Activated CD4-positive, alpha-beta T cell treated with anti-CD3 and anti-CD28 coated beads, Interleukin-2, Interleukin-6, amounts not matched to agents 100 ng/mL and 50 ng/mL, durations not matched to agents 16 hours and 8 hours (primary cell): ENCODE measurements around the gene FOXC1.

Experiments
- DNase-seq: peaks from one replicate; pipeline ENCODE4 v3.0.0-alpha.2; 2020

Gene FOXC1

DNA sequence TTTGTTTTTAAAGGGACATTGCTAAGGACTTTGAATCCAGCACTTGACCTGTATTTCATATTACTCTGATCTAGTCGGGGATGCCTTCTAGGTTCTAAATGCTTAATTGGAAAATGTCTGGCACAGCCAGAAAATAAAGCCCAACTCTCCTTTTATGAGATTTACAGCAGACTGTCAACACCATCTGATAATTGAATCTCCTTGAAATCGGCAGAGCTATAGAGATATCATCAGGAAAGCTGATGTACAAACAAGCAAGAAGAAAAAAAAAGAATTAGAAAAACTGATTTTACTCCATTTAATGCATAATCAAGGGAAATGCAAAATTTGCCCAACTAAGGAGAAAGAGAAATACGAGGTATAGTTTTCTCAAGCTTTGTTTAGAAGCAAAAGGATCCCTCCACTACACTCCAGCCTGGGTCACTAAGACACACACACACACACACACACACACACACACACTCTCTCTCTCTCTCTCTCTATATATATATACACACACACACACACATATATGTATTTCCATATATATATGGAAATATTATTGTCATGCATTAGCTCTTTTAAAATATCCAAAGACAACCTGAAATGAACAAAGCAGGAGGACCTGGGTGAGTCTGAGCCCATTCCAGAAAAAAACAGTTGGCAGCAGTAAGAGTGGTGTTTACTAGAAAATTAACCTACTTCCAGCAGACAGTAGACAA, 9.5 kb upstream of the FOXC1 start:
- no peak for DNase-seq

DNA sequence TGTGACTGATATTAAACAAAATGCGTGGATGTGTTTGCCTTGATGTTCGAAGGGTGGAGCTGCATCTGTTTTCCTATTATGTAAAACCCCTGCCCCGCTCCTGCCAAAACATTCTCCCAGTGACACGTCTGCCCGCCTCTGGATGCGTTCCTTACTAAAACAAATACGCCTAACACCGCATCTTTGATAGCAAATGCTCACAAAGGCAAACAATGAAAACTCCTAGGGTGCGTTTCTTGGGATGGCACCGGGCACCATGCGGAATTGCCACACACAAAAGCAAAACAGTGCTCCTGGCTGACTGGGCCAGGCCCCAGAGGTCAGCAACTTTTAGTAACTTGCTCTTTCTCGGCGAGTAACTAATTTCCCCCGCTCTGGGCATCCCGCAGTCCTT, 9.0 kb upstream of the FOXC1 start:
- DNase-seq, result no peak

- DNase-seq, result no peak
Observed at GRCh38 chr6:1601158-1602048, 8.3 kb upstream of the FOXC1 start.

DNA sequence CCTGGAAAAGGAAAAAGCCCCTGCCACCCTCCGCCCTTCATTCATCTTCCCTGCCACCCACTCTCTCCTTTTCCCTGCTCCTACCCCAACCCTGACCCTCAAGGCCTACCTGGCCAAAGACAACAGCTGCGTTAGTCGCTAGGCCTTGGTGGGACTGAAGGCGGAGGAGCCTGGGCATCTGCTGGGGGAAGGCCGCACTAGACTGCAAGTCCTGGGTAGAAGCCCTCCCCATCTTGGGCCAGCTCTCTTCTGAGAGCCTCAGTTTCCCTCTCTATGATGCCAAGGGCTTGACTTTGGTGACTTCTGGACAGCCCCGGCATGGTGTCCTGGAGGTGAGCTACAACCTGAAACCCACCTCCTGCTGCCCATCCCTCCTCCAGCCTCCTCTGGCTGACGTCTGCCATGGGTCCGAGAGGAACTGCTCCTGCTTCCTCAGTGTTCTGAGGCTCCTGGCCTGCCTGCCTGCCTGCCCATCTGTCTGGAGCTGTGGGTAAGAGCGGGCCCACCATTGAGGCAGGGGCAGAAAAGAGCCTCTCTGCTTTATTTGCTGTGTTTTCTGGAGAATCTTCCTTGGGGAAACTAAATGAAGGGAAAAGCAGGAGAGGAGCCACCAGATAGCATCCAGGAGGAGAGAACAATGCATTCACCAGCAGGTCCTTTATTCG, 7.5 kb upstream of the FOXC1 start:
- DNase-seq, result no peak

DNA sequence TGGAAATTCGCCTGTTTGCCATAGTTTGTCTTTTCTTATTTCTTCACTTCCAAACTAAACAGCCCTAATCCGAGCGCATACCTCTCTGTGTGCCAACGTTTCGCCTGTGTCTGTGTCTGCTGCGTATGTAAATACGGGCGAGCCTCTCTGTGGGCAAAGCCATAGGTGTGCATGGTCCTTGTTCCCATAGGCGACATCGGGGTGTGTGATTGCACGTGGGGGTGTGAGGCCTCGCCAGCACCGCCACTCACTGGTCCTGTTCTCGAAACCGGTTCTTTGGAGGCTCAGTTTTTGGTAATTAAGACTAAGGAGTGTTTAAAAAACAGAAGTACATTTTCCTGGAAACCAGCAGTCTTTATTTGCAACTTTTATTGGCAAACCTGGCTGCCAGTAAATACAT, 6.0 kb upstream of the FOXC1 start:
- DNase-seq, result no peak

DNA sequence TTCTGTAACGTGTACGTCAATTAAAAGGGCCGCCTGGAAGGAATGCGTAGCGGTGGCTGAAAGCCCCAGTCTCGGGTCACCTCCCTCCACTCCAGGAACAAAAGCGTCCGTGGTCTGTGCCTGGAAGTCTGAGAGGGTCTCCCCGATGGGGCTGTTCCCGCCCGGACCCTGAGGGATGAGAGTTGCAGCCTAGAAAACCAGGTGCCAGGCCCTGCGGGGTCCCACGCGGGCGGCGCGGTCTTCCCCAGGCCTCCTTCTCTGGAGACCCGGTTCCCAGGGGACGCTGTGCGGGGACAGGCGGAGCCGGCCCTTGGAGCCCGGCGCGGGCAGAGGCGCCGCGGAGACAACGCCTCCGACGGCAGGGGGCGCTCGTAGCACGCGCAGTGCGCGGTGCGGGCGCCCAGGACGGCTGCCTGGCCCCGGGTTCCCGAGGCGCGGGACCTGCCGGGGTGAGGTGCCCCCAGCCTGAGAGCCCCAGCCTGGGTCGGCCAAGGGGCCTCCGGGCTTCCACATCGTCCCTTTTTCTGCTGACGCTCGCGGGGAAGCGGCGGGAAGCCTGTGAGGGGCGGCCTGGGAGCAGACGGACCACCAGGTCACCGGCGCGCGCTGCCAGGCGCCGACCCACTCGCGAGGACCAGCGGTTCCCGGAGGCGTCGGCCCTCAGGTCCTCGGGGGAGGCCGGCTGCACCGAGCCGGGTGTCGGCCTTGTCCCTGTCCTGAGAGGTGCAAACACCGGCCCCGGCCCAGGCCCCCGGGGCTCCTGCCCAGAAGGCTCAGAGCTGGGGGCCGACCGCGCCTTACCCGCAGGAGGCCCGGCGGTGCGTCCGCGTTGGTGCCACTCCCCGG, 5.3 kb upstream of the FOXC1 start:
- peak; percentile 69 for DNase-seq

- no peak for DNase-seq
Observed at GRCh38 chr6:1605004-1605892, 4.5 kb upstream of the FOXC1 start.

DNA sequence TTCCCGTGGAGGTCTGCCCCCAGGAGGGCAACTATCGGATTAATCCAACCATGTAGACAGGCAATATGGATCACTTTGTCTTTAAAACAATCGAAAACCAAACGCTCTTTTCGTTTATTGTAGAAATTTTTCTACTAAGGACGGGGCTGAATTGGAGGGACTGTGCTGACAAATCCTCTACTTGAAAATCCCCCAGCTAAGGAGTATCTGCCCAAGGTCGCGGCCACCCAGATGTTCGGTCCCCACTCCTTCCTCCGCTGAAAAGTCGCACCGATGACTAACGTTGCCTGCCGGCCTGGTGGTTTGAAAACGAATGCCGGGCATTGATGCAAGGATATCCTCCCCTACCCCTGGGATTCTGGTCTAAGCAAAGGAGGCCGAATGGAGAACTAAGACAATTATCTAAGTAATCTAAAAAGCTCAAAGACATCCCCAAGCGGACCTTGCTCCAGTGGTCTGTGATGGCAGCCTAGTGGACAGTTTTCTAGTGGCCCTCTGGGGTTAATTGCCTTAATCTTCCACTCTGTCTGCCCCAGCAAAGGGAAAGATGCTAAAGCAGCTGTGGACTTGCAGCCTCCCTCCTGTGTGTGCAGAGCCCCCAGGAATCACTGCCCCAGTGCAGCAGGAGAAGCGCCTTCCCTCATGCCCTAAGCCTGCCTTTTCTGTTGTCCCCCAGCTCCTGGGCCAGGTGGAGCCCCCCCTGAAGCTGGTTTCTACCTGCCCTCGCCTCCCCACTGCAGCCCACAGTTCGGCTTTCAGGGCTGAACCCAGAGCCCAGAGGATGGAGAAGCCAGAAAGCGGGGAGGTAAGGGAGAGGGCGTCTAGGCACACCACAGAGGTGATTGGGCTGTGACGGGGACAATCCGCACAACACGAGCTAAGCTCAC, 3.6 kb upstream of the FOXC1 start:
- DNase-seq, result no peak

- DNase-seq, result no peak
Observed at GRCh38 chr6:1606780-1607515, 2.8 kb upstream of the FOXC1 start.

- DNase-seq, result no peak
Observed at GRCh38 chr6:1607516-1608221, 2.0 kb upstream of the FOXC1 start.

DNA sequence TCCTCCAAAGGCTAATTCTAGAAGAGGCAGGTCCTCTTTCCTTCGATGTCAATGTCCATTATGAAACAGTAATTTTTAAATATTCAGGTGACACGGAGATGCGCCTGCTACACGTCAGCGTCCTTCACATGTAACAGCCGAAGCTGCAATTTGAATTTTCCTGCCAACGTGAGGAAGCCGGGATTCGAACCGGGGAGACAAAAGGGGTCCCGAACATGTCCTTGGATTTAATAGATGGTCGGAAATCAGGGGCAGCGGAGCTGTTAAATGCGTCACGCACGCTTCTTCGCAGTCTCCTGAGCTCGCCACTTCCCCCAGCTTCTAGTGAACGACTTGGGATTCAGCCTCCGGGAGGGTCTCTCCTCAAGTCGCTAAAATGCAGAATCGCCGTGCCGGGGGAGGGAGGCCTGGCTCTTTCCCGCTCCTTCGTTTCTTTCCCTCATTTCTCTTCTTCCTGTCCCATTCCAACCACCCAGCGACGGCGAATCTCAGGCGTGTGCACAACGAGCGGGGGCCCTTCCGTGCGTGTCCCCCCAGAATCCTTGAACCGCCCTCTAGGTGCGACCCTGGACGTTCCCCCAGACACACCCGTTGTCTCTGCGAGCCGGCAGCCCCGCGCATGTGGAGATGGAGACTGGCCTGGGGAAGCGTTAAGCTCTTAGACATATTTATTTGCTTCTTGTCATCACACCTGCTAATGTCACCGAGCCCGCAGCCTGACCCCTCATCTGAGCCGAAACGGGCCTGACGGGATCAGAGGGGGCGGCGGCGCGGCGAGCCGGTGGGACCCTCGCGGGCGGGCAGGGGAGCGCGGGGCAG, 1.3 kb upstream of the FOXC1 start:
- DNase-seq, result no peak

GRCh38 chr6:1609041-1609647, 571 bp upstream of the FOXC1 start:
- DNase-seq, result no peak

- DNase-seq, result no peak
Observed at GRCh38 chr6:1610497-1611321, 994 bp downstream of the FOXC1 start.

DNA sequence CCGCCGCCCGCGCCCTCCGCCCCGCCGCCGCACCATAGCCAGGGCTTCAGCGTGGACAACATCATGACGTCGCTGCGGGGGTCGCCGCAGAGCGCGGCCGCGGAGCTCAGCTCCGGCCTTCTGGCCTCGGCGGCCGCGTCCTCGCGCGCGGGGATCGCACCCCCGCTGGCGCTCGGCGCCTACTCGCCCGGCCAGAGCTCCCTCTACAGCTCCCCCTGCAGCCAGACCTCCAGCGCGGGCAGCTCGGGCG, 1.5 kb downstream of the FOXC1 start:
- no peak for DNase-seq

- DNase-seq, result no peak
Observed at GRCh38 chr6:1611572-1612298, 2.0 kb downstream of the FOXC1 start.

GRCh38 chr6:1612299-1612973, 2.7 kb downstream of the FOXC1 start:
- no peak for DNase-seq
